ENCODE data around the gene ITSN1.

DNA sequence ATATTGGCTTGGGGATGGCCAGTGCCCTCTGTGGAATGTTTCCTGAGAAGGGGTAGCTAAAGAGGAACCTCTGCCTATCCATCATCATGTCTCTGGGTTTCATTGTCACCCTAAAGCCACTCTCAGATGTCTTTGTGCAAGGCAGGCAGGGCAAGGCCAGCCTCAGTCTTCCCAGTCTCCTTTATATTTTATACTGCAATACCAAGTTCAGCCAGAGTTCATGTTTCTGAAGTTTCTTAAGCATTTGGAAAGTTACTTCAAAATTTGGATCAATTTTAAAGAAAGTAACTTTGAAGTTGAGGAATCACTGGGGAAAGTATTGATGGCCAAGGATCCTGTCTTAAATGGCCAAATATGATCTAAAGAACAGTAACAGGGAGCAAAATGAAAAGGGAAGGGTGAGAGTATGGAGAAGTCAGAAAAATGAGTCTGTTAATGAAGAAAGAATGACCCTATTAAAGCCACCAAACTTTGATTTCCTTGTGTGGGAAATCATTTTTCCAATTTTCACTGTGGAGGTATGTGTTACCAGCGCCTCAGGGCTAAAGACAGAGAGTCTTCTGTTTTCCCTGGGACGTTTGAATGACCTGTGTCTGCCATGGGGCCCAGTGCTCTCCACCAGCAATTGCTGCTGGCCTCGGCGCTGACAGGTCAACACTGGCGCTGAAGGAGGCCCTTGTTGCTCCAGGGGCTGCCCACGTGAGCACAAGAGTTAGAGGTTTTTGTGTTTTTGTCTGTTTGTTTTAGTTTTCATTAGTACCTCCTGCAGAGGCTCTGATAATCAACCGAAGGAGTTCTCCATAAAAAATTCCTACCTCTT is 179.4 kb downstream of the ITSN1 start:
- no peak for TF ChIP-seq POLR2AphosphoS5 (IDR thresholded peaks at IDR 0.05)
- TF ChIP-seq, protein P1, sequence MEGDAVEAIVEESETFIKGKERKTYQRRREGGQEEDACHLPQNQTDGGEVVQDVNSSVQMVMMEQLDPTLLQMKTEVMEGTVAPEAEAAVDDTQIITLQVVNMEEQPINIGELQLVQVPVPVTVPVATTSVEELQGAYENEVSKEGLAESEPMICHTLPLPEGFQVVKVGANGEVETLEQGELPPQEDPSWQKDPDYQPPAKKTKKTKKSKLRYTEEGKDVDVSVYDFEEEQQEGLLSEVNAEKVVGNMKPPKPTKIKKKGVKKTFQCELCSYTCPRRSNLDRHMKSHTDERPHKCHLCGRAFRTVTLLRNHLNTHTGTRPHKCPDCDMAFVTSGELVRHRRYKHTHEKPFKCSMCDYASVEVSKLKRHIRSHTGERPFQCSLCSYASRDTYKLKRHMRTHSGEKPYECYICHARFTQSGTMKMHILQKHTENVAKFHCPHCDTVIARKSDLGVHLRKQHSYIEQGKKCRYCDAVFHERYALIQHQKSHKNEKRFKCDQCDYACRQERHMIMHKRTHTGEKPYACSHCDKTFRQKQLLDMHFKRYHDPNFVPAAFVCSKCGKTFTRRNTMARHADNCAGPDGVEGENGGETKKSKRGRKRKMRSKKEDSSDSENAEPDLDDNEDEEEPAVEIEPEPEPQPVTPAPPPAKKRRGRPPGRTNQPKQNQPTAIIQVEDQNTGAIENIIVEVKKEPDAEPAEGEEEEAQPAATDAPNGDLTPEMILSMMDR (IDR thresholded peaks at IDR 0.05): no peak
- no peak for TF ChIP-seq POLR2A (IDR thresholded peaks at IDR 0.05)
